Measurements from ENCODE around the gene KCNMB1. TPM values are rescaled to one million over a fixed set of nuclear protein-coding genes. Genes with fewer than 3 reads are reported as not detected.

Gene KCNMB1
- total RNA-seq, 1 donor from 2014 or later, result not detected

DNA sequence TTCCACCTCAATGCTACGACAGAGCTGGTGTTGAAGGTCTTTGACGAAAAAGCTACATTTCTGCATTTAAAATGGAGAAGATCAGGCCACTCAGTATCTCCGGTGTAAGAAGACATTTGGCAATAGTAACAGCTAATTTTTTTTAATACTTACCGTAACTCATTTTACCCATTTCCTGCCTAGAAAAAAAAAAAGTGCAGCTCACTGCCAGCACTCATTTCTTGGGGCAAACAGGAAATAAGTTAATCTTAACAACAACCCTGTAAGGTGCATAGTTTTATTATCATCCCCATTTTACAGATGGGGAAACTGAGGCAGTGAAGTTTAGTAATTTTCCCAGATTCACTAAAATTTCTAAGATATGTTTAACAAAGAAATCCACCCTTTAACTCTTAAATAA, 27.4 kb upstream of the KCNMB1 start:
- intact Hi-C loops (cut with micrococcal nuclease), result no loop called here

- intact Hi-C loops (cut with micrococcal nuclease), result no loop called here
These were observed 25.6 kb upstream of the KCNMB1 start for GRCh38 chr5:170414786-170415185.

GRCh38 chr5:170413897-170414296, 24.7 kb upstream of the KCNMB1 start:
- intact Hi-C loops (cut with micrococcal nuclease), result no loop called here

DNA sequence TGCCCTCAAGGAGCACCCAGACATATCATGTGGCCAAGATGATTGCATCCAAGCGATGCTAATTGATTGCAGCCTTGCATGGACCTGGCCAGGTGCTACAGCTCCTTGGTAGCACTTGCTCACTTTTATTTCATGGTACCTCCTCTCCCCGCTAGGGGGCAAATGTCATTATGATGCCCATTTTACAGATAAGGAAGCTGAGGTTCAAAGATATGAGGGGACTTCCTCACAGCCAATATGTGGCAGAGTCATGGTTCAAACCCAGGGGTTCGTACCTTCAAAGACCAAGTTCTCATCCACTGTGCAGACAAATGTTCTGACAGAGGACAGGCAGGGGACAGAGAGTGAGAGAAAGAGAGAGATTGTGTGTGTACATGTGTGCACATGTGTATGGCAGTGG, 21.9 kb upstream of the KCNMB1 start:
- intact Hi-C loops (cut with micrococcal nuclease), result no loop called here

GRCh38 chr5:170410401-170410800, 21.2 kb upstream of the KCNMB1 start:
- intact Hi-C loops (cut with micrococcal nuclease), result no loop called here

GRCh38 chr5:170408877-170409660, 19.9 kb upstream of the KCNMB1 start:
- intact Hi-C loops (cut with micrococcal nuclease), result no loop called here

DNA sequence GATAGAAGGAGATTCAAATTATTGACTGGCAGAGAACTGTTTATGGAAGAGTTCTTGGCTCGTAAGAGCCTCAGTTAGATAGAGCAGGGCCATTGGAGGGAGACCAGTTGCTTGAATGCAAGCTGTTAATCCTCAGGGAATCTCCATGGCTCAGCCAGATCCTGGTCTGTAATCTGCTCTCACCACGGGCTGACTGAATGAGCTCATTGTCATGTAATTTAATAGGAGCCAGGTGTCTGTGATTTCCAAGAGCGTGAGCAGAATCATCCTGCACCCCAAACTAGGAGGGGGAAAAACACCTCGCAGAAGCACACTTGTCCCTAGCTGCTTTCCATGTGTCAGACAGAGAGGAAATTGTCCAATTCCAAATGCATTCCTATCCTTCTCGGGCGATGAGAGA, 19.1 kb upstream of the KCNMB1 start:
- intact Hi-C loops (cut with micrococcal nuclease), result no loop called here

DNA sequence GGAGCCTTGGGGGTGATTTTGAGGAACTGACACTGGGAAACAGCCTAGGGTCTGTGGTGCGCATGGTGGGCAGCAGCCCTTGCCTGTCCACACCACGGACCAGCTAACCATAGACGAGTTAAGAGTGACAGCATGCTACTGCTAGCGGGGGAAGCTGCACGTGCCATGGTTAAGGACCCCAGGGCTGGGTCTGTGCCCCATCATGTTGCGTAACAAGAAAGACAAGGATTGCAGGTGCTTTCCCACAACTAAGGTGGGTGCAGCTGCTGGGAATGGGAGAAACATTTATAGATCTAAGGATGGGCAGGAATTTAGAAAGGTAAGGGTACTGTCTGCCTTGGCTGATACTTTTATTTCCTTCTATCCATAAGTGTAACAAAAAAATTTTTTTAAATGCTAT, 17.9 kb upstream of the KCNMB1 start:
- intact Hi-C loops (cut with micrococcal nuclease), result no loop called here

DNA sequence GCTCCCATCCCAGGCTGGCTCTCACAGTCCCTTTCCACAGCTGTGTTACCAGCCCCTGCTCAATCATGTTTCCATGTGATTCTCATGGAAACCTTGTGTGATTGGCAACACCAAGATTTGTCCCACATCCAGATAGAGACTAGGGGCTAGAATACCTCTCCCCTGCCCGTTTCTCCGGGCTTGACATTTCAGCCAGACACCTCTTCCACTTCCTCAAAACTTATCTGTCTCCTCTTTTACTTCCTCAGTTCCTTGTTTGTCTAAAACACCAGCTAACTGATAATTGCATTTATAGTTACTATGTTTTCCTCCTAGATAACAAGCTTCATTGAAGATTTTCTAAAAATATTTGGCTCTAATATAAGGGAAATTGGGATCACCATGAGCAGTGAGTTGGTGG, 16.6 kb upstream of the KCNMB1 start:
- intact Hi-C loops (cut with micrococcal nuclease), result no loop called here

- intact Hi-C loops (cut with micrococcal nuclease), result no loop called here
These were observed 15.2 kb upstream of the KCNMB1 start for GRCh38 chr5:170404398-170404797.

- intact Hi-C loops (cut with micrococcal nuclease), result no loop called here
These were observed 14.5 kb upstream of the KCNMB1 start for GRCh38 chr5:170403675-170404074.

DNA sequence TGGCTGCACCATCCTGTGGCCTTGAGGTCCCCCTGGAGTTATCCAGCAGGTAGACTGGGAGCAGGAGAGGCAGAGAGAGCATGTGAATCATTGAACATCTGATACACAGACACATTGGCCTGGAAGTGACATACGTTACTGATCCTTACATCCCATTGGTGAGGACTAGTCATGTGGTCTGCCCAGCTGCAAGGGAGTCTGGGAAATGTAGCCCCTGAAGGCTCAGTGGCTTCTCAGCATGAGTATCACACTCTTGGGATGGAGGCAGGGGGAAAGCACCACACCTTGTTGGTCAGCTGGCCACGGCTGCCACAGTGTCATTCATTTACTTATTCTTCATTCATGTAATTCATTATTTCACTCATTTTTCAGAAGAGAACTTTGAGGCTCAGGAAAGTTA, 13.3 kb upstream of the KCNMB1 start:
- intact Hi-C loops (cut with micrococcal nuclease), result no loop called here

DNA sequence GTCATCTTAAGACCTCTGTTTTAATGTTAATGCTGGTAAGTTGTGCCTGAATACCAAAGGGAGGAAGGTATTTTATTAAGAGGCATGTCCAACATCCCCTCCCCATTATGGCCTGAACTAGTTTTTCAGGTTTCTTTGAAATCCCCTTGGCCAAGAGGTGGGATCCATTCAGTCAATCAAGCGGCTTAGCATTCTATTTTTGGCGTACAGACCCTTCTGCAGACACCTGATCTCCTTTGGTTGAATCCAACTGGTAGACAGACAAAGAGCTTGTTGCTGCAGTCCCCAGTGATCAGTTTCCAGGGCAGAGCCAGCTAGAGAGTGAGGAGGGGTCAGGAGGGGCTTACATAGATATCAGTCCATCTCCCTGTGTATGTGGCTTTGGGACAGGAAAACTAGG, 7.9 kb upstream of the KCNMB1 start:
- intact Hi-C loops (cut with micrococcal nuclease), result no loop called here

DNA sequence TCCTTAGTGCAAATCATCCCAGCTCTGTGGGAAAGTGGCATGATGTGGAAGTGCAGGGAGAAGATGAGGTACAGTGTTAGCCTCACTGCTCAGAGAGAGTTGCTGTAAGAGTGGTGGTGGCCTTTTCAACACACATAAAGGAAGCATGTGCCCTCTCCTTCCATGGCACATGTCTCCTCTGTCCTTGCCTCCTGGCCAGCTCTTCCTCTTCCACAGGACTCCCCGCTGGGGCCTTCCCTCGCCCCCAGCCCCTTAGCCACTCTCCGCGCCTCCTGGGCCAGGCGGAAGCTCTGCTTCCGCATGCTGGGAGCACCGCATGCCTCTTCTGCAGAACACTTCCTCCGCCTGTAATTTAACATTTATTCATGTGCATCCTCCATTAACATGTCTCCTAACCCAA, 4.8 kb upstream of the KCNMB1 start:
- intact Hi-C loops (cut with micrococcal nuclease), result no loop called here

DNA sequence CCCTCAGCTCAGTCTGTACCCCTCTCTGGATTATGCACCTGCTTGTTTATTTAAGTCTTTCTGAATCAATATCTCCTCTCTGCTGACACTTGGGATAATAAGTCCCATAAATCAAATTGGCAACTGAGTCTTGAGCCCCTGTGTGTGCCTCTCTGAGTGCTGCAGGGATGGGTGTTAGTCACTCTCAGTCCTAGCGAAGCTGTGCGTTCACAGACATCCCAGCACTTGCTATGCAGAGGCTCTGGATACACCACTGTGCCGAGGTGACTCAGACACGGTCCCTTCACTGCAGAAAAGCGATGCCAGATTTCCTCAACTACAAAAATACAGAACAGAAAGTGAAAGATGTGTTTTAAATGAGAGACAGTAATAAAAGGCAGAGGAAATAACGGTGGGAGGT, 4.1 kb upstream of the KCNMB1 start:
- intact Hi-C loops (cut with micrococcal nuclease), result no loop called here

DNA sequence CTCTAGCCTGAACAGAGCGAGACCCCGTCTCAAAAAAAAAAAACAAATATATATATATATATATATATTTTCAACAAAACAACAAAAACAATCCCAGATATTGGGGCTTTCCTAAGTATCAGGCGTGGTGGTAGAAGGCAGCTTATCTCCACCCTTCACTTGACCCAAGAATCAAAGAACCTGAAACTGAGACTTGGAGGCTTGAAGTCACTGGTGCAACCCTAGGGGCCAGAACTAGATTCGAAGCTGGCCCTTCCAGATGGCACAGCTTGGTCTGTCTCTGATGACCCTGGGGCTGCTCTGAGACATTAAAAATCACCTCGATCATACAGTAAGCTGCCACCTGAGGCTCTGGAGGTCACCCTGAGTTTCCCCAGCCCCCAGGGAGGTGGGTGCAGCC, 1.3 kb upstream of the KCNMB1 start:
- intact Hi-C loops (cut with micrococcal nuclease), result no loop called here

DNA sequence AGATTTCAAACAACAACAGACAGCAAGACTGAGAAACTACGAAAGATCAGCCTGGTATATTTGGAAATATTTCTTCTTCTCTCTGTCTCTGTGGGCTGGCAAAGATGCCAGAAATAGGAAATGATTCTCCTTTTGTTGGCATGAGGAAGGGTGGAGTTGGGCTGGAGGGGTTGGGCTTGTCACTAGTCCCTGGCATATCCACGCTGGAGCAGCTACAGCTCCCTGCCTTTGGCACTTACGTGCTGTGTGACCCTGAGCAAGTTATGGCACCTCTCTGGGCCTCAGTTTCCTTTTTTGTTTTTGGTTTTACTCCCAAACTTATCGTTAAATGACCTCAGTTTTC, 354 bp upstream of the KCNMB1 start:
- intact Hi-C loops (cut with micrococcal nuclease), result no loop called here

- intact Hi-C loops (cut with micrococcal nuclease), result no loop called here
These were observed 1.2 kb downstream of the KCNMB1 start for GRCh38 chr5:170387775-170388639.

DNA sequence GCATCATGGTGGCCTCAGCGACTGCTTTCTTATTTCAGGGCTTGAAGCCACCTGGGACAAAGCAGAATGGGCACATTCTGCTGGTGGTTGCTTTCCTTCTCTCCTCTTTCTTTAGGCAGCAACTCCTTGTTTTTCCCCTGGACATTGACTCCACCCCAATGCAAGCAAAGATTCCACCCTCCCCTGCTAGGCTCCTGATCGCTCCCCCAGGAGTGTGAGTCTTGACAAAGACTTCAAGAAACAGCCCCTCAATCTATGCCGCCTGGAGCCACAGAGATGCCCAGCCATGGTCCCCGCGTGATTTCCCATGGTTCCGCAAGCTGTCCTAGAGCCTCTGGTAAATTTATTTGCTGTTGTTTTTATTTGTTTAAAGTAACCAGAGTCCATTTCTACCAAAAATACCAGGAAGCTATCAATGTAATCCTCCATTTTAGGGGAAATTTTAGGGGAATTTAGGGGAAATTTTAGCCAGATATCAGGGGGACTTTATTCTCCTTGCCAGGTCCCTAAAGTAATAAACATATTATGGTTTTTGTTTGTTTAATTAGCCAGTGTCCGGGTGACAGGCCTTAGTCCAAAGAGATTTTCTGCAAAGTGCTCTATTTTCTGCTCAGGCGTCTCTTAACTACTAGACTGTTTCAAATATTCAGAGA, 2.3 kb downstream of the KCNMB1 start:
- intact Hi-C loops (cut with micrococcal nuclease), result no loop called here

DNA sequence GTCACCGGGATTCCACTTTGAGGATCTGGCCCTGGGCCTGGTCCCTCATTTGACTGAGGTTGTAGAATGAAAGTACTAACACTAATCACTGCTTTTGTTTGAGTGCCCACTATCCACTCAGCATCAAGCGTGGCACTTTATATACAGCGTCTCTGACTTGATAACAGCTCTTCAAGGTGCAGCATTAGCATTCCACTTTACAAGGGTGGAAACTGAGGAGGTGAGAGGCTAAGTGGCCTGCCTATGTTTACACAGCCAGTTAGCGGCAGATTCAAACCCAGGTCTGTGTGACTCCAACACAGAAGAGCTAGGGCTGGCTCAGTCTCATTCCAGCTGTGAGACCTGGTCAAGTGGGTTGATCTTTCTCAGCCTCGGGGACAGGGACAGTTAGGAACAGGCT, 5.9 kb downstream of the KCNMB1 start:
- intact Hi-C loops (cut with micrococcal nuclease), result no loop called here

DNA sequence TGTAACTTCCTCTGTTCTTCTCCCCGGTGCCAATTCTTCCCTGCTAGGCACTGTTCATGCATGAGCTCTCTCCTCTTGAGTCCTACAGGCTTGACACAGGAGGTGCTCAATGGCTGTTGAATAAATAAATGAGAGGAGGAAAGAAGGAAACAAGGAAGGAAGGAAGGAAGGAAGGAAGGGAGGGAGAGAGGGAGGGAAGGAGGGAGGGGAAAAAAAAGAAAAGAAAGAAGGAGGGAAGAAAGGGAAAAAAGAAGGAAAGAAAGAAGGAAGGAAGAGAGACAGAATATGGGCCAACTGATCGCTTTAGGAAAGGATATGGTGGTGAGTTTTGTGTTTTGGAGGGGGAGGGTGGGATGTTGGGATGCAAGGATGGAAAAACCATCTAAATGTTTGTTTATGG, 6.4 kb downstream of the KCNMB1 start:
- intact Hi-C loops (cut with micrococcal nuclease), result no loop called here

DNA sequence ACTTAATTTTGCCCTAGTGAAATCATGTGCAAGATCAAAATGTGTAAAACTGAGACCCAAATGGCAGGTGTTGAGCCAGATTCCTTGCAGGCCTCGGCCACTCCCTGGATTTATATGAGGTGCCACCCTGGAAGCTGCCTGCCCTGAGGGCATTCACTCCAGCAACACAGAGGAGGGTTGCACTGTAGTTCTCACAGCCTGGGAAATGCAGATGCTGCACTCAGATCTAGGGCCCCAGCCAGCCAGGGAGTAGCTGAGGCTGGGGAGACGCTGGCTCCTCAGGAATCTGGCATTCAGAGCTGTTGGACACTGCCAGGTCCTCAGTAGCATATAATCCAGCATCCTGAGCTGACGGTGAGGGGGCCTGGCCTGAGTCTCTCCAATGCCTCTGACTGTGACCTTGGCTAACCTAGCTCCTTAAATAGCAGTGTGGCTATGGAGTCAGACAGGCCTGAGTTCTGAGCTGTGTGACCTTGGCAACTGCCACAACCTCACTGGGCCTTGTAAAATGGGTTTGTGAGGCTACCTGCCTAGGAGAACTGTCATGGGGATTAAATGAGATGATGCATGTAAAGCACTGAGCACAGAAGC, 8.7 kb downstream of the KCNMB1 start:
- intact Hi-C loops (cut with micrococcal nuclease), result no loop called here

Measured in T-helper 2 cell treated with Interferon-gamma antibody and Interleukin-4, amounts not matched to agents 100 ng/mL and 5 ng/mL, for 36 hours (primary cell).